Measurements from ENCODE around the gene UBE2N.
A peak's percentile ranks its signal among the peaks of the same experiment; 100 is the strongest.

UBE2N gene

GRCh38 chr12:93441617-93442410, at the start of gene UBE2N:
Gene UBE2N (minus strand): TSS chr12:93441947. CDS start chr12:93441884, 63 bp downstream.
- peak; percentile 87 for DNase-seq (ENCODE audit: low spot score)

GRCh38 chr12:93484315-93484981, 42.7 kb upstream of the UBE2N start:
- no peak for DNase-seq (ENCODE audit: low spot score)

GRCh38 chr12:93483151-93483807, 41.5 kb upstream of the UBE2N start:
- no peak for DNase-seq (ENCODE audit: low spot score)

- DNase-seq (ENCODE audit: low spot score), result no peak
These were observed 41.0 kb upstream of the UBE2N start for GRCh38 chr12:93482721-93483120.

- no peak for DNase-seq (ENCODE audit: low spot score)
These were observed 34.8 kb upstream of the UBE2N start for GRCh38 chr12:93476555-93476954.

GRCh38 chr12:93469386-93469785, 27.6 kb upstream of the UBE2N start:
- DNase-seq (ENCODE audit: low spot score), result no peak

GRCh38 chr12:93468008-93468371, 26.2 kb upstream of the UBE2N start:
- DNase-seq (ENCODE audit: low spot score), result no peak

GRCh38 chr12:93467351-93468007, 25.7 kb upstream of the UBE2N start, which contains the start of gene MRPL42:
Gene MRPL42 (plus strand): TSS chr12:93467514. CDS start chr12:93469286, 1,772 bp downstream.
- peak; percentile 82 for DNase-seq (ENCODE audit: low spot score)

- no peak for DNase-seq (ENCODE audit: low spot score)
These were observed 25.0 kb upstream of the UBE2N start for GRCh38 chr12:93466625-93467350.

GRCh38 chr12:93465841-93466240, 24.1 kb upstream of the UBE2N start:
- DNase-seq (ENCODE audit: low spot score), result no peak

- no peak for DNase-seq (ENCODE audit: low spot score)
These were observed 19.8 kb upstream of the UBE2N start for GRCh38 chr12:93461503-93461902.

- DNase-seq (ENCODE audit: low spot score), result no peak
These were observed 19.2 kb upstream of the UBE2N start for GRCh38 chr12:93460902-93461301.

GRCh38 chr12:93460003-93460402, 18.3 kb upstream of the UBE2N start:
- DNase-seq (ENCODE audit: low spot score), result no peak

- DNase-seq (ENCODE audit: low spot score), result no peak
These were observed 17.4 kb upstream of the UBE2N start for GRCh38 chr12:93459097-93459496.

GRCh38 chr12:93456077-93456476, 14.3 kb upstream of the UBE2N start:
- DNase-seq (ENCODE audit: low spot score), result no peak

- DNase-seq (ENCODE audit: low spot score), result no peak
These were observed 11.9 kb upstream of the UBE2N start for GRCh38 chr12:93453633-93454032.

- no peak for DNase-seq (ENCODE audit: low spot score)
These were observed 9.8 kb upstream of the UBE2N start for GRCh38 chr12:93451423-93452158.

- no peak for DNase-seq (ENCODE audit: low spot score)
These were observed 7.5 kb upstream of the UBE2N start for GRCh38 chr12:93449277-93449676.

GRCh38 chr12:93448796-93449195, 7.0 kb upstream of the UBE2N start:
- DNase-seq (ENCODE audit: low spot score), result no peak

- no peak for DNase-seq (ENCODE audit: low spot score)
These were observed 6.0 kb upstream of the UBE2N start for GRCh38 chr12:93447555-93448290.

All from COLO829 (cell line).